ENCODE data around the gene ASCC3.
A peak's percentile ranks its signal among the peaks of the same experiment; 100 is the strongest.

Gene ASCC3

DNA sequence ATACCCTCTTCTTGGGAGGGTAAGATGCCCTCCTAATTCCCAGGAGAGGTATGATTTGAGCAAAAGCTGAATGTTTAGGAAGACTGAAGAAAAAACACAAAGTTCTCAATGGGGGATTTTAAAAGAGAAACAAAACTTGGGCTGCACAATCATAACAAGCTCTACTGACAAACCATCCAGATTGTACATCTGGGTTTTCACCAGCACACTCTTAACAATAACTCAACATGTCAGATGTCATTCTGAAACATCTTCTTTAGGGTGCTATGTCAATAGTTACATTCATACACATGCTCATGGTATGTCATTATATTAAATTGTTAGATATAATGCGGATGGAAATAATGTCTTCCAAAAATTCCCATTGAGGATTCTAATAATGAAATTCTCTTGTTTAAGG, 95.1 kb downstream of the ASCC3 start:
- H3K36me3 ChIP-seq (ENCODE audit: low read depth), result peaks cover 20% of the 10 kb centered on the region
- no peaks in the 10 kb centered on the region for H3K27me3 ChIP-seq (ENCODE audit: insufficient read depth, poor library complexity, severe bottlenecking)
- H3K27ac ChIP-seq (ENCODE audit: poor library complexity, severe bottlenecking), result no peak overlapping the region
- no peak for ATAC-seq (ENCODE audit: low read depth)
- H3K4me1 ChIP-seq (ENCODE audit: insufficient read depth, poor library complexity, severe bottlenecking), result no peaks in the 10 kb centered on the region
- H3K9me3 ChIP-seq (ENCODE audit: severe bottlenecking), result no peaks in the 10 kb centered on the region
- TF ChIP-seq, protein P1, sequence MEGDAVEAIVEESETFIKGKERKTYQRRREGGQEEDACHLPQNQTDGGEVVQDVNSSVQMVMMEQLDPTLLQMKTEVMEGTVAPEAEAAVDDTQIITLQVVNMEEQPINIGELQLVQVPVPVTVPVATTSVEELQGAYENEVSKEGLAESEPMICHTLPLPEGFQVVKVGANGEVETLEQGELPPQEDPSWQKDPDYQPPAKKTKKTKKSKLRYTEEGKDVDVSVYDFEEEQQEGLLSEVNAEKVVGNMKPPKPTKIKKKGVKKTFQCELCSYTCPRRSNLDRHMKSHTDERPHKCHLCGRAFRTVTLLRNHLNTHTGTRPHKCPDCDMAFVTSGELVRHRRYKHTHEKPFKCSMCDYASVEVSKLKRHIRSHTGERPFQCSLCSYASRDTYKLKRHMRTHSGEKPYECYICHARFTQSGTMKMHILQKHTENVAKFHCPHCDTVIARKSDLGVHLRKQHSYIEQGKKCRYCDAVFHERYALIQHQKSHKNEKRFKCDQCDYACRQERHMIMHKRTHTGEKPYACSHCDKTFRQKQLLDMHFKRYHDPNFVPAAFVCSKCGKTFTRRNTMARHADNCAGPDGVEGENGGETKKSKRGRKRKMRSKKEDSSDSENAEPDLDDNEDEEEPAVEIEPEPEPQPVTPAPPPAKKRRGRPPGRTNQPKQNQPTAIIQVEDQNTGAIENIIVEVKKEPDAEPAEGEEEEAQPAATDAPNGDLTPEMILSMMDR (IDR thresholded peaks at IDR 0.05; ENCODE audit: poor library complexity, severe bottlenecking), result no peak
- H3K4me3 ChIP-seq (ENCODE audit: severe bottlenecking), result no peak overlapping the region
- no peak for DNase-seq (ENCODE audit: low spot score)

DNA sequence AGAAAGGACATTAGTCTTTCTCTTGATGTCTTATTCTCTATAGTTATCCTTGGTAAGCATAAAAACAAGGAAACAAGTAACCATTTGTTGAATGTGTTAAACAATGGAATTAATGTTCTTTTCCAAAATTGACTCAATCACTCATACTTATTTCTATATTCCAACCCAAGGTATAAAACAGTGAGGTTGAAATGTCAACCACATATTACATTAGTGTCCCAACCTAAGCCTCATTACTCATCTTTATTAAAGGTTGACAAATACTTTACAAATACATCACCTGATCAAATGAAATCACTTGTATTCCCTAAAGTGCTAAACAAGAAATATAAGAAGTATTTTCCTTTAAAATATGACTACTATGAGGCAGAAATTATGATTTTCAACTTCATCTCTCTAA, 100.5 kb downstream of the ASCC3 start:
- no peaks in the 10 kb centered on the region for H3K27me3 ChIP-seq (ENCODE audit: insufficient read depth, poor library complexity, severe bottlenecking)
- no peaks in the 10 kb centered on the region for H3K9me3 ChIP-seq (ENCODE audit: severe bottlenecking)
- ATAC-seq (ENCODE audit: low read depth) (peak; percentile 31; the same call in 1 of the 3 replicates), DNase-seq (ENCODE audit: low spot score) (no peak)
- TF ChIP-seq, protein P1 (IDR thresholded peaks at IDR 0.05; ENCODE audit: poor library complexity, severe bottlenecking), result no peak
- no peak overlapping the region for H3K27ac ChIP-seq (ENCODE audit: poor library complexity, severe bottlenecking)
- H3K36me3 ChIP-seq (ENCODE audit: low read depth), result peaks cover 15% of the 10 kb centered on the region
- H3K4me1 ChIP-seq (ENCODE audit: insufficient read depth, poor library complexity, severe bottlenecking), result peaks cover 5% of the 10 kb centered on the region
- H3K4me3 ChIP-seq (ENCODE audit: severe bottlenecking), result no peak overlapping the region

DNA sequence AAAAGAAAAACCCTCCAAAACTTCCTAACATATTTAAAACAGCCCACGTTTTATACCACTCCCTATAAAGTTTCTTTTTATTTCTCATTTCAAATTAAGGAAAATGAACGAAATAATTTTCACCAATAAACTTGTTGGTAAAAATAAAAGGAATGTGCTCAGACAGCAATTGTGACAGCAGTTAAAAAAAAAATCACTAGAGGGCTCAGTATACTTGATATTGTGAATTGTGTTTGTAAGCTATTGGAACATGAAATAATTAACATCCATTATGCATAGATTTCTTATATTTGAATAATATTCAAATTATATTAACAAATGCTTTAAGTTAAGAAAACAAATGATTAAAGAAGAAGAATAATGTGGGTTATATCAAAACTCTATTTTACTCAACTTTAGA, 105.5 kb downstream of the ASCC3 start:
- Histone ChIP-seq H3K27me3 (ENCODE audit: insufficient read depth, poor library complexity, severe bottlenecking) (no peaks in the 10 kb centered on the region), H3K9me3 (ENCODE audit: severe bottlenecking) (no peaks in the 10 kb centered on the region), H3K4me1 (ENCODE audit: insufficient read depth, poor library complexity, severe bottlenecking) (peaks cover 19% of the 10 kb centered on the region), H3K36me3 (ENCODE audit: low read depth) (peaks cover 8% of the 10 kb centered on the region), H3K4me3 (ENCODE audit: severe bottlenecking) (no peak overlapping the region), H3K27ac (ENCODE audit: poor library complexity, severe bottlenecking) (peak overlapping the region; percentile 62)
- TF ChIP-seq, protein P1 (IDR thresholded peaks at IDR 0.05; ENCODE audit: poor library complexity, severe bottlenecking), result peak; percentile 51
- ATAC-seq (ENCODE audit: low read depth) (no peak; the same call in 2 of the 3 replicates), DNase-seq (ENCODE audit: low spot score) (no peak)

DNA sequence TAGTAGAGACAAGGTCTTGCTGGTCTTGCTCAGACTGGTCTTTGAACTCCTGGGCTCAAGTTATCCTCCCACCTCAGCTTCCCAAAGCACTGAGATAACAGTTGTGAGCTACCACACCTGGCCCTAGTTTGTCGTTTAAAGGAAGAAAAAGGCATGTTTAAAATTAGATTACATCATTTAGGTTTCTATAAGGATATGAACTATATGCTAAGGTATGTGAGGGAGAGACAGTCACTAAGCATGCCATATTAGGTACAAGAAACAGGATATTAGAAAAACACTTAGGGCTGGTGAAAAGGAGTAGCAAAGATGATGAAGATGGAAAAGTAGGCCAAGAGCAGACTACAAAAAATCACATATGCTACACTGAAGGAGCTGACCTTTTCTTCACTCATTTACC, 106.4 kb downstream of the ASCC3 start:
- TF ChIP-seq, protein P1 (IDR thresholded peaks at IDR 0.05; ENCODE audit: poor library complexity, severe bottlenecking), result no peak
- DNase-seq (ENCODE audit: low spot score) (no peak), ATAC-seq (ENCODE audit: low read depth) (peak; percentile 96)
- no peaks in the 10 kb centered on the region for H3K27me3 ChIP-seq (ENCODE audit: insufficient read depth, poor library complexity, severe bottlenecking)
- H3K4me1 ChIP-seq (ENCODE audit: insufficient read depth, poor library complexity, severe bottlenecking), result peaks cover 19% of the 10 kb centered on the region
- H3K4me3 ChIP-seq (ENCODE audit: severe bottlenecking), result no peak overlapping the region
- peaks cover 8% of the 10 kb centered on the region for H3K36me3 ChIP-seq (ENCODE audit: low read depth)
- H3K27ac ChIP-seq (ENCODE audit: poor library complexity, severe bottlenecking), result peak overlapping the region; percentile 62
- no peaks in the 10 kb centered on the region for H3K9me3 ChIP-seq (ENCODE audit: severe bottlenecking)

DNA sequence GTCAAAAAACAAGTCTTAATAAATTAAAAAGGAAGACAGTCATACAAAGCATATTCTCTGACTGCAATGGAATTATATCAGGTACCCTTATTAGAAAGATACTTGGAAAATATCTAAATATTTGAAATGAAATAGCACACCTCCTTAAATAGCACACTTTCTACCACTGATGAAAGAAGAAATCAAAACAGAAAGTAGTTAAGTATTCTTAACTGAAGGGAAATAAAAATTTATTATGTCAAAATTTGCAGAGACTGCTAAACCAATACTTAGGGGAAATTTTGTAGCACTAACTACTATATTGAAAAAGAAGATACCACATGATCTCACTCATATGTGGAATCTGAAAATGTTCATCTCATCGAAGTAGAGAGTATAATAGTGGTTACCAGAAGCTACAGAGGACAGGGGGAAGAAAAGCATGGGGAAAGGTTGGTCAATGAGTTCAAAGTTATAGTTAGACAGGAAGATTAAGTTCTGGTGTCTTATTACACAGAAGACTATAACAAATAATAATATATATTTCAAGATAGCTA, 112.2 kb downstream of the ASCC3 start:
- Histone ChIP-seq H3K9me3 (ENCODE audit: severe bottlenecking) (no peaks in the 10 kb centered on the region), H3K4me3 (ENCODE audit: severe bottlenecking) (no peak overlapping the region), H3K27ac (ENCODE audit: poor library complexity, severe bottlenecking) (no peak overlapping the region), H3K4me1 (ENCODE audit: insufficient read depth, poor library complexity, severe bottlenecking) (no peaks in the 10 kb centered on the region), H3K27me3 (ENCODE audit: insufficient read depth, poor library complexity, severe bottlenecking) (no peaks in the 10 kb centered on the region), H3K36me3 (ENCODE audit: low read depth) (peaks cover 52% of the 10 kb centered on the region)
- DNase-seq (ENCODE audit: low spot score), result no peak
- no peak for ATAC-seq (ENCODE audit: low read depth)
- TF ChIP-seq, protein P1 (IDR thresholded peaks at IDR 0.05; ENCODE audit: poor library complexity, severe bottlenecking), result no peak
